ENCODE measurements around the gene MYOZ1. TPM values are rescaled to one million over a fixed set of nuclear protein-coding genes. Genes with fewer than 3 reads are reported as not detected.

Gene MYOZ1
- total RNA-seq, 1 experiment from 2014 or later: 2.4 TPM

DNA sequence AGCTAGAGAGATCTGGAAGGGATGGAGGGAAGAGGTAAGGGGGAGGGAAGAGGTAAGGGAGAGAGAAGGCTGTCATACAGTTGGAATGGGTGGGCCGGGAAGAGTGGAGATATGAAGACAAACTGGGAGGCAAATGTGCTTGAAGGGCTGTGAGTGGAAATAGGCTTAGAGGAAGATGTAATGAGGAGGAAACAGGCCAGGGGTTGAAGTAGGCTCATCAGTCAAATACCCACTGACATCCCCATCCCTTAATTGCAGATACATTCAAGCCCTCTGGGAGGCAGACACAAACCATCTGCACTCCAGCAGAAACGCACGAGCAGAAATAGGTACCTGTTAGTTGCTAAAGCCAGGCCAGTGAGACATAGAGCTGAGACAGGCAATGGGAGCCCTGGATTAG is 12.4 kb upstream of the MYOZ1 start:
- Histone ChIP-seq H3K79me1 (ENCODE audit: insufficient read depth, low read depth, low read length, poor library complexity, severe bottlenecking) (no peaks in the 10 kb centered on the region), H3T11ph (ENCODE audit: low read length) (no peak overlapping the region), H3K27me3 (ENCODE audit: insufficient read depth, low read length) (no peaks in the 10 kb centered on the region), H2BK15ac (ENCODE audit: low read depth, low read length) (no peak overlapping the region), H3K4me2 (ENCODE audit: insufficient read depth, insufficient read length, low read length) (no peak overlapping the region), H2BK12ac (ENCODE audit: insufficient read length, low read depth, low read length) (no peak overlapping the region), H4K8ac (replicated peaks; ENCODE audit: insufficient read length, low read depth, low read length) (no peak overlapping the region), H3K14ac (ENCODE audit: insufficient read depth, low read length) (no peak overlapping the region), H4K91ac (ENCODE audit: insufficient read length, low read depth, low read length) (no peak overlapping the region), H3K9ac (ENCODE audit: extremely low read depth, insufficient read length, low read length) (no peak overlapping the region), H2AK5ac (ENCODE audit: insufficient read length, low read length) (no peak overlapping the region), H3K79me2 (ENCODE audit: insufficient read depth, low read length) (no peaks in the 10 kb centered on the region), H3K9me3 (ENCODE audit: control insufficient read depth, low read depth, low read length) (no peaks in the 10 kb centered on the region), H2BK20ac (ENCODE audit: low read depth, low read length, poor library complexity, severe bottlenecking) (no peak overlapping the region), H3K56ac (ENCODE audit: insufficient read length, low read depth, low read length) (no peak overlapping the region), H4K5ac (ENCODE audit: insufficient read length, low read depth, low read length) (no peak overlapping the region), H2AFZ (ENCODE audit: low read length) (no peak overlapping the region), H3K27ac (ENCODE audit: insufficient read length, low read depth, low read length) (no peak overlapping the region), H3K4me1 (ENCODE audit: insufficient read depth, low read length) (no peaks in the 10 kb centered on the region; the same call in 1 of the 2 replicates), H3K23me2 (ENCODE audit: insufficient read length, low read depth, low read length, poor library complexity, severe bottlenecking) (no peaks in the 10 kb centered on the region), H3K23ac (ENCODE audit: insufficient read length, low read depth, low read length) (no peak overlapping the region), H4K20me1 (ENCODE audit: control insufficient read depth, insufficient read depth, insufficient read length) (no peaks in the 10 kb centered on the region), H2BK120ac (ENCODE audit: low read depth, low read length, poor library complexity, severe bottlenecking) (no peak overlapping the region), H3K4ac (ENCODE audit: low read depth, low read length) (no peak overlapping the region), H2BK5ac (ENCODE audit: insufficient read length, low read length) (no peak overlapping the region), H3K18ac (ENCODE audit: insufficient read length, low read depth, low read length) (no peak overlapping the region)
- TF ChIP-seq, protein P1, sequence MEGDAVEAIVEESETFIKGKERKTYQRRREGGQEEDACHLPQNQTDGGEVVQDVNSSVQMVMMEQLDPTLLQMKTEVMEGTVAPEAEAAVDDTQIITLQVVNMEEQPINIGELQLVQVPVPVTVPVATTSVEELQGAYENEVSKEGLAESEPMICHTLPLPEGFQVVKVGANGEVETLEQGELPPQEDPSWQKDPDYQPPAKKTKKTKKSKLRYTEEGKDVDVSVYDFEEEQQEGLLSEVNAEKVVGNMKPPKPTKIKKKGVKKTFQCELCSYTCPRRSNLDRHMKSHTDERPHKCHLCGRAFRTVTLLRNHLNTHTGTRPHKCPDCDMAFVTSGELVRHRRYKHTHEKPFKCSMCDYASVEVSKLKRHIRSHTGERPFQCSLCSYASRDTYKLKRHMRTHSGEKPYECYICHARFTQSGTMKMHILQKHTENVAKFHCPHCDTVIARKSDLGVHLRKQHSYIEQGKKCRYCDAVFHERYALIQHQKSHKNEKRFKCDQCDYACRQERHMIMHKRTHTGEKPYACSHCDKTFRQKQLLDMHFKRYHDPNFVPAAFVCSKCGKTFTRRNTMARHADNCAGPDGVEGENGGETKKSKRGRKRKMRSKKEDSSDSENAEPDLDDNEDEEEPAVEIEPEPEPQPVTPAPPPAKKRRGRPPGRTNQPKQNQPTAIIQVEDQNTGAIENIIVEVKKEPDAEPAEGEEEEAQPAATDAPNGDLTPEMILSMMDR (conservative IDR thresholded peaks at IDR 0.05): peak; percentile 45
- Mint-ChIP-seq H3K27me3 (ENCODE audit: low read depth) (no peaks in the 10 kb centered on the region; the same call in 1 of the 2 replicates), H3K4me3 (no peak overlapping the region), H3K27ac (no peak overlapping the region; a peak in 2 of 7 replicates), H3K4me1 (peaks cover 3 to 7% of the 10 kb centered on the region in 2 experiments; a peak in 3 of 4 replicates), H3K9me3 (no peaks in the 10 kb centered on the region), H3K36me3 (ENCODE audit: insufficient read depth in 1 of 3, low read depth in 3 of 3) (no peaks in the 10 kb centered on the region)
- WGBS (ENCODE audit: extremely low coverage, insufficient read length, low lambda C conversion rate): no CpG with 5 or more reads among the region's 3 CpGs
- no peak for DNase-seq
